Liver (tissue), 9 donors: ENCODE results near the gene ATF5. TPM values are rescaled to one million over a fixed set of nuclear protein-coding genes. Genes with fewer than 3 reads are reported as not detected.
A peak's percentile ranks its signal among the peaks of the same experiment; 100 is the strongest.

ENCODE experiments used
- DNase-seq: peaks from one replicate; pipeline ENCODE4 v3.0.0-alpha.2; 2017; ENCODE audit warnings: low spot score
- H3K27ac ChIP-seq, 2 donors: one replicate each; pipeline ENCODE4 v1.7.0; 2013; ENCODE audit warnings: inconsistent platforms in 2 of 2, low read length in 2 of 2, control low read depth in 1 of 2, low read depth in 1 of 2, mild to moderate bottlenecking in 1 of 2
- H3K27me3 ChIP-seq, 4 donors: one replicate each; pipeline versions ENCODE4 v1.6.1 to v1.7.0; 2013; ENCODE audit warnings: low read length in 3 of 4, inconsistent platforms in 1 of 4, mild to moderate bottlenecking in 1 of 4, moderate library complexity in 1 of 4; ENCODE audit not compliant: control insufficient read depth in 4 of 4, insufficient read depth in 4 of 4
- H3K36me3 ChIP-seq, 4 donors: one replicate each; pipeline versions ENCODE4 v1.6.1 to v1.7.0; 2013; ENCODE audit warnings: low read length in 3 of 4, mild to moderate bottlenecking in 3 of 4, low read depth in 1 of 4, moderate library complexity in 1 of 4; ENCODE audit not compliant: control insufficient read depth in 4 of 4, insufficient read depth in 3 of 4
- H3K4me1 ChIP-seq, 4 donors: one replicate each; pipeline versions ENCODE4 v1.6.1 to v1.7.0; 2013; ENCODE audit warnings: low read length in 3 of 4, mild to moderate bottlenecking in 3 of 4, moderate library complexity in 1 of 4; ENCODE audit not compliant: control insufficient read depth in 4 of 4, insufficient read depth in 4 of 4
- H3K4me3 ChIP-seq, 3 donors: one replicate each; pipeline versions ENCODE4 v1.6.1 to v1.7.0; 2013; ENCODE audit warnings: low read length in 3 of 3, control low read depth in 1 of 3, low read depth in 1 of 3, mild to moderate bottlenecking in 1 of 3
- H3K9ac ChIP-seq, 2 donors: one replicate each; pipeline ENCODE4 v1.7.0; 2013; ENCODE audit warnings: low read length in 2 of 2, mild to moderate bottlenecking in 2 of 2, moderate library complexity in 2 of 2, control low read depth in 1 of 2, low read depth in 1 of 2
- H3K9me3 ChIP-seq, 4 donors: one replicate each; pipeline versions ENCODE4 v1.6.1 to v1.7.0; 2013; ENCODE audit warnings: low read length in 3 of 4; ENCODE audit not compliant: control insufficient read depth in 4 of 4
- FOXA1 ChIP-seq: IDR thresholded peaks from 2 replicates; pipeline ENCODE4 v1.6.1; 2016; ENCODE audit warnings: antibody characterized with exemption
- GABPA ChIP-seq, 2 donors: IDR thresholded peaks in 1 of 2; conservative IDR thresholded peaks in 1 of 2; 2 replicates each; pipeline ENCODE4 v1.6.1; 2016; ENCODE audit warnings: antibody characterized with exemption in 2 of 2, mild to moderate bottlenecking in 1 of 2, moderate library complexity in 1 of 2
- HNF4A ChIP-seq, 2 donors: conservative IDR thresholded peaks; 2 replicates each; pipeline ENCODE4 v1.6.1; 2016; ENCODE audit warnings: antibody characterized with exemption in 2 of 2, mild to moderate bottlenecking in 2 of 2
- HNF4G ChIP-seq: IDR thresholded peaks from 2 replicates; pipeline ENCODE4 v1.6.1; 2016; ENCODE audit warnings: antibody characterized with exemption
- NR2F2 ChIP-seq: IDR thresholded peaks from 2 replicates; pipeline ENCODE4 v1.6.1; 2016; ENCODE audit warnings: antibody characterized with exemption
- RXRA ChIP-seq, 2 donors: IDR thresholded peaks; 2 replicates each; pipeline ENCODE4 v1.6.1; 2017 to 2018; ENCODE audit warnings: antibody characterized with exemption in 2 of 2, mild to moderate bottlenecking in 1 of 2
- SP1 ChIP-seq: IDR thresholded peaks from 2 replicates; pipeline ENCODE4 v1.6.1; 2018; ENCODE audit warnings: antibody characterized with exemption, mild to moderate bottlenecking
- TAF1 ChIP-seq: conservative IDR thresholded peaks from 2 replicates; pipeline ENCODE4 v1.6.1; 2016; ENCODE audit warnings: antibody characterized with exemption, mild to moderate bottlenecking
- YY1 ChIP-seq: IDR thresholded peaks from 2 replicates; pipeline ENCODE4 v1.6.1; 2016; ENCODE audit warnings: antibody characterized with exemption, mild to moderate bottlenecking
- WGBS: extraction: QIAGEN DNeasy Blood & Tissue Kit; methylation state at CpG from one replicate; pipeline ENCODE4 v1.1.7; 2013; 5-methylcytosine and 5-hydroxymethylcytosine counted together
- polyA plus RNA-seq, 2 donors: library from polyadenylated mRNA; stranded (reverse) in 1 of 2; unstranded in 1 of 2; fragments of 200-250 nt in 1 of 2; fragments of >200 nt in 1 of 2; fragmentation: Nextera tagmentation in 1 of 2; extraction: Ambion mirVana in 1 of 2; gene quantifications; one replicate each; pipeline versions ENCODE4 v1.2.1 to v1.2.3, GENCODE V29; 2013 to 2015
- total RNA-seq, 2 donors: library from RNA; depleted of rRNA; stranded (reverse); fragments of >200 nt; gene quantifications; one replicate each; pipeline ENCODE4 v1.2.3, GENCODE V29; 2014
- TF ChIP-seq, protein P1 (sequence below): IDR thresholded peaks from 2 replicates; pipeline ENCODE4 v1.6.1; 2016; ENCODE audit warnings: antibody characterized with exemption
- TF ChIP-seq, protein P2 (sequence below): IDR thresholded peaks from 2 replicates; pipeline ENCODE4 v1.6.1; 2016; ENCODE audit warnings: antibody characterized with exemption
- TF ChIP-seq, protein P3 (sequence below): IDR thresholded peaks from 2 replicates; pipeline ENCODE4 v1.6.1; 2016; ENCODE audit warnings: antibody characterized with exemption, mild to moderate bottlenecking
- TF ChIP-seq, protein P4 (sequence below): fragments of 150-350 bp; IDR thresholded peaks from 2 replicates; pipeline ENCODE4 v1.5.1; 2017; ENCODE audit warnings: improper control_type of control experiment, low read depth, low read length; ENCODE audit not compliant: missing input control
- donor health status: healthy.
- donor health status: healthy.
- donor health status: healthy.
- donor health status: healthy.
- donor health status: healthy.

ATF5 gene
- total and polyA plus RNA-seq, 4 donors = 42.3 to 2,086 (median 347) TPM

DNA sequence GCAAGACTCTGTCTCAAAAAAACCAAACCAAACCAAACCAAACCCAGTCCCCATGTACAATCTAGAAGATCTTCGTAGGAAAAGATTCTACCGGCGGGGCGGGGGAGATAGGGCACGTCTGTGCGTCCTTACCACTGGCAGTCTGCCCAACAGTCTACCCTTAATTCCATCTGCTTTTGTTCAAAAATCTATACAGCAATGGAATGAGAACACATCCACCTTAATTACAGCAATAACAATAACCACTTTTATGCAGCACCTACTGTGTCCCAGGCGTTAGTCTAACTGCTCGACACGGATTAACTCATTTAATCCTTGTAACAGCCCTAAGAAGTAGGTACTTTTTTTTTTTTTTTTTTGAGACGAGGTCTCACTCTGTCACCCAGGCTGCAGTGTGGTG lies 2.5 kb upstream of the ATF5 start:
- no peak for DNase-seq
- TF ChIP-seq, protein P1, sequence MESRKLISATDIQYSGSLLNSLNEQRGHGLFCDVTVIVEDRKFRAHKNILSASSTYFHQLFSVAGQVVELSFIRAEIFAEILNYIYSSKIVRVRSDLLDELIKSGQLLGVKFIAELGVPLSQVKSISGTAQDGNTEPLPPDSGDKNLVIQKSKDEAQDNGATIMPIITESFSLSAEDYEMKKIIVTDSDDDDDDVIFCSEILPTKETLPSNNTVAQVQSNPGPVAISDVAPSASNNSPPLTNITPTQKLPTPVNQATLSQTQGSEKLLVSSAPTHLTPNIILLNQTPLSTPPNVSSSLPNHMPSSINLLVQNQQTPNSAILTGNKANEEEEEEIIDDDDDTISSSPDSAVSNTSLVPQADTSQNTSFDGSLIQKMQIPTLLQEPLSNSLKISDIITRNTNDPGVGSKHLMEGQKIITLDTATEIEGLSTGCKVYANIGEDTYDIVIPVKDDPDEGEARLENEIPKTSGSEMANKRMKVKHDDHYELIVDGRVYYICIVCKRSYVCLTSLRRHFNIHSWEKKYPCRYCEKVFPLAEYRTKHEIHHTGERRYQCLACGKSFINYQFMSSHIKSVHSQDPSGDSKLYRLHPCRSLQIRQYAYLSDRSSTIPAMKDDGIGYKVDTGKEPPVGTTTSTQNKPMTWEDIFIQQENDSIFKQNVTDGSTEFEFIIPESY = no peak
- Histone ChIP-seq H3K27me3 (no peaks in the 10 kb centered on the region), H3K9ac (no peak overlapping the region), H3K9me3 (no peaks in the 10 kb centered on the region), H3K4me3 (no peak overlapping the region), H3K4me1 (peaks cover 14 to 53% (median 36%) of the 10 kb centered on the region in 4 donors), H3K27ac (no peak overlapping the region), H3K36me3 (peaks cover 0 to 7% (median 2%) of the 10 kb centered on the region in 4 donors)
- WGBS = 97% methylated on average over 10 of the region's 10 CpGs

DNA sequence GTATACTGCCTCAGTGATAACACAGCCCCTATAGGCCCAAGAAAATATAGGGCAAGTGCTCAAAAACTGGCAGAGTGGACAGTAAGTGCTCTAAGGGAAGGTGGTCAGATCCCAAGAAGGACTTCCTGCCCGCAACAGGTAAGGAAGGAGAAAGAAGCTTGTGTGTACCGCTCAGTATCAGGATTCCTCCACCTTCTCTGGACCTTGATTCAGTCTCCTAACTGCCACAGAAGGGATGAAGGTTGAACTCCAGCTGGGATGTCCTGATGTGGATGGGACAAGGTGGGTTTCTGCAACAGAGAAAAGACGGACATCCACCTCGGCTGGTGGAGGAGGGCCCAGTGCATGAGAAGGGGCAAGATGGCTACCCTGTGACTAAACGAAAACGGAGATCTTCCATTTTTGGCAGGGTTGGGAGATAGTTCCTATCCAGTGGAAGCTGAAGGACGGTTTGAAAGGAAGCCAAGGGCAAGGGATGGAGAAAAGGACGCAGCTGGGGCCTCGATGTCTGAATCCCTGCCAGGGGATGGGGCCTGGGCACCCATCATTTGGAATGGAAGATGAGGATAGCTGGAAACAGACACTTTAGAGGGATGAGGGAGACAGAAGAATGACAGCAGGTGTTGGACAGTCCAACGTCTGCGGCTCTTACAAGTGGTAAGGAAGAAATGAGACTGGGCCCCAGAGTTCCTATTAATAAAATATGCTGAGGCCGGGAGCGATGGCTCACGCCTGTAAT lies 1.3 kb upstream of the ATF5 start:
- H3K36me3 ChIP-seq = peaks cover under 1 to 14% (median 6%) of the 10 kb centered on the region in 4 donors
- peak overlapping the region; percentile 93 to 96 for H3K27ac ChIP-seq
- WGBS = 82% methylated on average over 14 of the region's 14 CpGs
- no peak overlapping the region for H3K4me3 ChIP-seq
- peaks cover 7 to 48% (median 26%) of the 10 kb centered on the region in 4 donors for H3K4me1 ChIP-seq
- H3K27me3 ChIP-seq = no peaks in the 10 kb centered on the region
- no peaks in the 10 kb centered on the region for H3K9me3 ChIP-seq
- no peak for DNase-seq
- TF ChIP-seq, protein P2, sequence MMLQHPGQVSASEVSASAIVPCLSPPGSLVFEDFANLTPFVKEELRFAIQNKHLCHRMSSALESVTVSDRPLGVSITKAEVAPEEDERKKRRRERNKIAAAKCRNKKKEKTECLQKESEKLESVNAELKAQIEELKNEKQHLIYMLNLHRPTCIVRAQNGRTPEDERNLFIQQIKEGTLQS = no peak
- TF ChIP-seq RXRA (IDR thresholded peaks at IDR 0.05) (no peak), NR2F2 (no peak), TAF1 (no peak), HNF4A (conservative IDR thresholded peaks at IDR 0.05) (no peak), SP1 (no peak), HNF4G (no peak), FOXA1 (no peak), GABPA (IDR thresholded peaks at IDR 0.05 in 1 of 2, conservative IDR thresholded peaks at IDR 0.05 in 1 of 2) (no peak), YY1 (no peak)
- TF ChIP-seq, protein P3, sequence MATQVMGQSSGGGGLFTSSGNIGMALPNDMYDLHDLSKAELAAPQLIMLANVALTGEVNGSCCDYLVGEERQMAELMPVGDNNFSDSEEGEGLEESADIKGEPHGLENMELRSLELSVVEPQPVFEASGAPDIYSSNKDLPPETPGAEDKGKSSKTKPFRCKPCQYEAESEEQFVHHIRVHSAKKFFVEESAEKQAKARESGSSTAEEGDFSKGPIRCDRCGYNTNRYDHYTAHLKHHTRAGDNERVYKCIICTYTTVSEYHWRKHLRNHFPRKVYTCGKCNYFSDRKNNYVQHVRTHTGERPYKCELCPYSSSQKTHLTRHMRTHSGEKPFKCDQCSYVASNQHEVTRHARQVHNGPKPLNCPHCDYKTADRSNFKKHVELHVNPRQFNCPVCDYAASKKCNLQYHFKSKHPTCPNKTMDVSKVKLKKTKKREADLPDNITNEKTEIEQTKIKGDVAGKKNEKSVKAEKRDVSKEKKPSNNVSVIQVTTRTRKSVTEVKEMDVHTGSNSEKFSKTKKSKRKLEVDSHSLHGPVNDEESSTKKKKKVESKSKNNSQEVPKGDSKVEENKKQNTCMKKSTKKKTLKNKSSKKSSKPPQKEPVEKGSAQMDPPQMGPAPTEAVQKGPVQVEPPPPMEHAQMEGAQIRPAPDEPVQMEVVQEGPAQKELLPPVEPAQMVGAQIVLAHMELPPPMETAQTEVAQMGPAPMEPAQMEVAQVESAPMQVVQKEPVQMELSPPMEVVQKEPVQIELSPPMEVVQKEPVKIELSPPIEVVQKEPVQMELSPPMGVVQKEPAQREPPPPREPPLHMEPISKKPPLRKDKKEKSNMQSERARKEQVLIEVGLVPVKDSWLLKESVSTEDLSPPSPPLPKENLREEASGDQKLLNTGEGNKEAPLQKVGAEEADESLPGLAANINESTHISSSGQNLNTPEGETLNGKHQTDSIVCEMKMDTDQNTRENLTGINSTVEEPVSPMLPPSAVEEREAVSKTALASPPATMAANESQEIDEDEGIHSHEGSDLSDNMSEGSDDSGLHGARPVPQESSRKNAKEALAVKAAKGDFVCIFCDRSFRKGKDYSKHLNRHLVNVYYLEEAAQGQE = no peak
- TF ChIP-seq, protein P1 = no peak
- TF ChIP-seq, protein P4, sequence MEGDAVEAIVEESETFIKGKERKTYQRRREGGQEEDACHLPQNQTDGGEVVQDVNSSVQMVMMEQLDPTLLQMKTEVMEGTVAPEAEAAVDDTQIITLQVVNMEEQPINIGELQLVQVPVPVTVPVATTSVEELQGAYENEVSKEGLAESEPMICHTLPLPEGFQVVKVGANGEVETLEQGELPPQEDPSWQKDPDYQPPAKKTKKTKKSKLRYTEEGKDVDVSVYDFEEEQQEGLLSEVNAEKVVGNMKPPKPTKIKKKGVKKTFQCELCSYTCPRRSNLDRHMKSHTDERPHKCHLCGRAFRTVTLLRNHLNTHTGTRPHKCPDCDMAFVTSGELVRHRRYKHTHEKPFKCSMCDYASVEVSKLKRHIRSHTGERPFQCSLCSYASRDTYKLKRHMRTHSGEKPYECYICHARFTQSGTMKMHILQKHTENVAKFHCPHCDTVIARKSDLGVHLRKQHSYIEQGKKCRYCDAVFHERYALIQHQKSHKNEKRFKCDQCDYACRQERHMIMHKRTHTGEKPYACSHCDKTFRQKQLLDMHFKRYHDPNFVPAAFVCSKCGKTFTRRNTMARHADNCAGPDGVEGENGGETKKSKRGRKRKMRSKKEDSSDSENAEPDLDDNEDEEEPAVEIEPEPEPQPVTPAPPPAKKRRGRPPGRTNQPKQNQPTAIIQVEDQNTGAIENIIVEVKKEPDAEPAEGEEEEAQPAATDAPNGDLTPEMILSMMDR = no peak
- no peak overlapping the region for H3K9ac ChIP-seq
